HG03103 (cell line): ENCODE measurements around the gene GLTP.

Experiments
- ATAC-seq: cut with Tn5 transposase; IDR thresholded peaks from one replicate; pipeline ENCODE4 v1.9.1; 2021; ENCODE audit warnings: low read depth; ENCODE audit not compliant: unreplicated experiment

GLTP gene

GRCh38 chr12:109827566-109828550, 52.5 kb downstream of the GLTP start:
- no peak for ATAC-seq

DNA sequence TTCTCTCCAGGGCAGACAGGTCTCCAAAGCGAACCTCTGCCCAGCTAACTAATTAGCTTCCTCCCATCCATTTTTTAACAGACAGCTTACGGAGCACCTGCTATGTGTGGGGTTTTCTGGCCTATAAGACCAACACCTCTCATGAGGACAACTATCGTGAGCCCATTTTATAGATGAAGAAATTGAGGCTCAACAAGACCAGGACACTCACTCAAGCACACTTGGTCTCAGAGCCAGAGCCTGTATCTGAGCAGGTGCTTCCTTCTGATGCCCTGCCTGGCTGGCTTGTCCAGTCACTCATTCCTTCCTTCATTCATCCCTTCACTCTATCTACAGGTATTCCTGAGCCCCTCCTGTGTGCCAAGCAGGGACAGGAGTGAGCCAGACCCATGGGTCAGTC, 53.3 kb downstream of the GLTP start:
- ATAC-seq, result no peak

DNA sequence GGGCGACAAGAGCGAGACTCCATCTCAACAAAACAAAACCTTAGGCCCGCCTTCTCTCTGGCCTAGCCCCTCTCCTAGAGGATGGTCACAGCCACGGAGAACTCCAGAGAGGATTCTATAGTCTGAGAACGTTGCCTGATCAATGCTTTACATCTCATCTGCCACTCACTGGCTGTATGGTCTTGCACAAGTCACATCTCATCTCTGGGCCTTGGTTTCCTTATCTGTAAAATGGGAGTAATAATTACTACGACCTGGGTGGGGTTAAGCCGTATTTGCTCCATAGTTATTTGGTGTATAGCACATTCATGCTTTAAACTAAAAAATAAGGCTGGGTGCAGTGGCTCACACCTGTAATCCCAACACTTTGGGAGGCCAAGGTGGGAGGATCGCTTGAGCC, 55.6 kb downstream of the GLTP start:
- ATAC-seq, result no peak

DNA sequence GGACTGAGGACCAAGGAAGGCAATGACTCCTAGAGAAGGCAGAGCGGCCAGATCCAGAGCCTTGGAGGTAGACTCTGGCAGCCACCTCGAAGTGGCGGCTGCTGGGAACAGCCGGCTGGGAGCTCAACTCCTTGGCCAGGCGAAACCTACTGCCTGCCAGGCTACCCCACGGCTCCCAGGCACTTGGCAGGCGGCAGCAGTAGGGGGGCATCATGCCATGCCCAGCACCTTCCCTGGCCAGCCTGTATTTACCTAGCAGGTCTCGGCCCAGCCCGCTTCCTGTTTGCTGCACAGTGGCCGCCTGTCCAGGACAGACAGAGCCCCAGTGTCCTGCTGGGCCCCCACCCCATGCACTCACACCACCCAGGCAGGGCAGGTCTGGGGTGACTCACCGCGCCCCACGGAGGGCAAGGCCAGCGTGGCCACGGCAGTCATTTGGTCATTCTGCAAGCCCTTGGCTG, 57.4 kb downstream of the GLTP start:
- no peak for ATAC-seq

GRCh38 chr12:109822416-109822815, 57.9 kb downstream of the GLTP start:
- no peak for ATAC-seq

DNA sequence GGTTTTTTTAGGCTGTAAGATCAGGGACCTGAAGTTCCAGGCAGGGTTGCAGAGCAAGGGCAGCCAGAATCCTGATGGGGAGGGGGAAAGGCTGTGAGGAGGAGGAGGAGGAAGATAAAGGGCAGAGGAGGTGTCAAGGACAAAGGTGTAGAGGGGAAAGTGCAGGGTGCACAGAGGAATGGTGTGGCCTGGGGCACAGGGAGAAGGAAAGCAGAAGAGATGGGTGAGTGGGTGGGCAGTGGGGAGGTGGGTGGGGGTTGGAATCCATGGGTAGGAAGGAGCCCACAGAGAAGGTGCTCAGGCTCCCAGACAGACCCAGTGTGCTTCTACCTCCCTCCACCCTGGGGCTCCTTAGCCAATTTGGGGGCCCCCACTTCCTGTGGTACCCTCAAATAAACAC, 58.4 kb downstream of the GLTP start:
- ATAC-seq, result no peak

DNA sequence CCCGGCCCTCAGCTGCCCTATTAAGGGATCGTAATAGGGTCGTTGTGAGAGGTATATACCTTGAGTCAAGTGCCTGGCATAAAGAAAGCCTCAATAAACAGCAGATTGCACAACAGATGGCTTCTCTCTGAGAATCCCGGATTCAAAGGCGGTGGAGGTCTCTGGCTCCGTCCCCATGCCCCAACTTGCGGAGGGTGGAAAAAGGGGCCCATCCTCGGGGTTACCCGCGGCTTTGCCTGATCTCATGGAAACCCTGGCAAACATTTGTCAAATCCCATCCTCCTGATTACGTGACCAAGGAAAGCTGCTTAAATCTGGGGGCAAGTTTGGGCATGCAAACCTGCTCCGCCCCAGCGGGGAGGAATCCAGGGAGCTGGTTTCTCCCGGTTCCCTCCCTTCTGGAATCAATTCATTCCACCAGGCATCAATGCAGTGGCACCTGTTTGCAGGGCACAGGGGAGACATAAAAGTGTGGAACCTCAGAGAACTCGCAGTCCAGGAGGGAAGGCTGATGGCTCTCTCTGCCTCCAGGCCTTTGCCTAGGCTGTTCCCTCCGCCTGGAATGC, 59.4 kb downstream of the GLTP start:
- no peak for ATAC-seq

GRCh38 chr12:109818905-109819500, 61.3 kb downstream of the GLTP start:
- no peak for ATAC-seq

GRCh38 chr12:109818253-109818652, 62.1 kb downstream of the GLTP start:
- no peak for ATAC-seq

GRCh38 chr12:109817627-109818231, 62.6 kb downstream of the GLTP start:
- ATAC-seq, result no peak

DNA sequence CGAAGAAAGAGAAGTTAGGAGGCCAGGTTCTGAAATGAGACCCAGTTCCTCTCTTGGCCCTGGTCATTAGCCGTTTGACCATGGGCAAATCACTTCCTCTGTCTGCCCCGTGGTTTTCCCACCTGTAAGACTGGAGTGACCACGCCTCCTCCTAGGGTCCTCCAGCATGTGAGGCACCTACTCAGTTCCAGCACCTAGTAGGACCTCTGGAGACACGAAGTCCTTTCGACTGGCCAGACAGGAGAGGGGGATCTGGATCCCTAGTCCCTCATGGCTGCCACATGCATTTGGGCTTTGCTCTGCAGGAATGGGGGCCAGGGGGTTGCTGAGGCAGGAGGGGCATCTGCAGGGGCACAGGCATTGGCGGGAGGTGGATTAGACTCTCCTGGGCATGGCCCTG, 63.5 kb downstream of the GLTP start:
- ATAC-seq, result no peak

- no peak for ATAC-seq
Observed at GRCh38 chr12:109815757-109816617, 64.4 kb downstream of the GLTP start.

- ATAC-seq, result no peak
Observed at GRCh38 chr12:109815225-109815624, 65.1 kb downstream of the GLTP start.

GRCh38 chr12:109814600-109815150, 65.7 kb downstream of the GLTP start:
- ATAC-seq, result no peak

- ATAC-seq, result no peak
Observed at GRCh38 chr12:109813810-109814416, 66.4 kb downstream of the GLTP start.

DNA sequence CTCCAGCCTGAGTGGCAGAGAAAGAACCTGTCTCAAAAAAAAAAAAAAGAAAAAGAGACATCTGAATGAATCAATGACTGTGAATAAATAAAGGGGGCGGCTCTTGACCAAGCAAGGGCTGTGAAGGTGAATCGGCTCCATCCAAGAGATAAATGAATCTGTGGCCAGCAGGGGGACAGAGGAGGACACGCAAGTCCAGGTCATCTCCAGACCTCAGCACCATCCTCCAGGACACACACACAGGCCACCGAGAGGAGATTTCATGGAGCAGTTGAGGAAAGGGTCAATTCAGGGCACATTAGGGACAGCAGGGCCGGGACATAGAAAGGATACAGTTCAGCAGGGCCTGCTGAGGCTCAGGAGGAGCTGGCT, 68.7 kb downstream of the GLTP start:
- ATAC-seq, result no peak

- ATAC-seq, result no peak
Observed at GRCh38 chr12:109810954-109811623, 69.3 kb downstream of the GLTP start.

DNA sequence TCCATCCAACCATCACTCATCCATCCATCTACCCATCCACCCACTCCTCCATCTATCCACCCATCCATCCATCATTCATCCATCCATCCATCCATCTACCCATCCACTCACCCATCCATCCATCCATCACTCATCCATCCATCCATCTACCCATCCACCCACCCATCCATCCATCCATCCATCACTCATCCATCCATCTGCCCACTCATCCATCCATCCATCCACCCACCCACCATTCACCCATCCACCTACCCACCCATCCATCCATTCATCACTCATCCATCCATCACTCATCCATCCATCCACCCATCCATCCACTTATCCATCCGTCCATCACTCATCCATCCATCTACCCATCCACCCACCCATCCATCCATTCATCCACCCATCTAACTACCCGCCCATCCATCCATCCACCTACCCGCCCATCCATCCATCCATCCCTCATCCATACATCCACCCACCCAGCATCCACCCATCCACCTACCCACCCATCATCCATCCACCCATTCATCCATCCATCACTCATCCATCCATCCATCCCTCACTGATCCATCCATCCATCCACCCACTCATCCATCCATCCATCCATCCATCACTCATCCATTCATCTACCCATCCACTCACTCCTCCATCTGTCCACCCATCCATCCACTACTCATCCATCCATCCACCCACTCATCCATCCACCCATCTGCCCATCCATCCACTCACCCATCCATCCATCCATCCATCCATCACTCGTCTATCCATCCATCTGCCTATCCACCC, 71.3 kb downstream of the GLTP start:
- ATAC-seq, result no peak
